Muscle layer of duodenum (tissue), 2 donors: ENCODE results near the gene KIF26B.

Experiments
- H3K27ac ChIP-seq: one replicate; pipeline ENCODE4 v1.7.0; 2013; ENCODE audit warnings: mild to moderate bottlenecking, low read length
- H3K27me3 ChIP-seq: one replicate; pipeline ENCODE4 v1.7.0; 2013; ENCODE audit warnings: low read depth, mild to moderate bottlenecking, control low read depth, low read length
- H3K36me3 ChIP-seq, 2 donors: one replicate each; pipeline ENCODE4 v1.7.0; 2013; ENCODE audit warnings: low read length in 2 of 2, control low read depth in 1 of 2, mild to moderate bottlenecking in 1 of 2; ENCODE audit not compliant: insufficient read depth in 2 of 2, control insufficient read depth in 1 of 2
- H3K4me1 ChIP-seq, 2 donors: one replicate each; pipeline ENCODE4 v1.7.0; 2013; ENCODE audit warnings: low read length in 2 of 2, mild to moderate bottlenecking in 2 of 2, control low read depth in 1 of 2, moderate library complexity in 1 of 2; ENCODE audit not compliant: insufficient read depth in 2 of 2, control insufficient read depth in 1 of 2
- H3K4me3 ChIP-seq, 2 donors: one replicate each; pipeline ENCODE4 v1.7.0; 2013; ENCODE audit warnings: low read length in 2 of 2, low read depth in 1 of 2, mild to moderate bottlenecking in 1 of 2
- H3K9me3 ChIP-seq, 2 donors: one replicate each; pipeline ENCODE4 v1.7.0; 2013; ENCODE audit warnings: low read length in 2 of 2, control low read depth in 1 of 2, mild to moderate bottlenecking in 1 of 2; ENCODE audit not compliant: control insufficient read depth in 1 of 2
- donor health status: healthy.

The KIF26B gene

GRCh38 chr1:245198748-245199516, 44.1 kb downstream of the KIF26B start:
- H3K4me3 ChIP-seq = no peak overlapping the region
- no peak overlapping the region for H3K27ac ChIP-seq
- H3K36me3 ChIP-seq = no peaks in the 10 kb centered on the region
- no peaks in the 10 kb centered on the region for H3K9me3 ChIP-seq
- no peaks in the 10 kb centered on the region for H3K27me3 ChIP-seq
- H3K4me1 ChIP-seq = no peaks in the 10 kb centered on the region

GRCh38 chr1:245200146-245200545, 45.4 kb downstream of the KIF26B start:
- Histone ChIP-seq H3K27ac (no peak overlapping the region), H3K9me3 (peaks cover 0 to 3% of the 10 kb centered on the region in 2 donors), H3K36me3 (no peaks in the 10 kb centered on the region), H3K4me3 (no peak overlapping the region), H3K27me3 (no peaks in the 10 kb centered on the region), H3K4me1 (no peaks in the 10 kb centered on the region)

DNA sequence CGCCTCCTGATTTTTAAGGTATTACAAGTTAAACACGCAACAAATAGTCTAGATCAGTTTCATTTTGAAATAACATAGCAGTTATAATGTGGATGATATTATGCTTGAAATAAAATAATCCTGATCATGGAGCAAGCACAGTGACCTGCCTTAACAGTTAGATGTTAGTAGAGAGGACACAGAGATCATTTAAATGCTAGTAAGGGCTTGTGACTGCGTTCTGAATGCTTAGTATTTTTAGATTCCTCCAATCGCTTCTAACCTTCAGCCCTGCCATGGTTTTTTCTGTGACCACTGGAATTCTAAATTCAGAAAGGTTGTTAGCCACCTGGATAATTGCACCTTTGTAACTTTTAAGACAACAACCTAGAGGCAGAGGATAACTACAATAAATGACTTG, 46.4 kb downstream of the KIF26B start:
- Histone ChIP-seq H3K36me3 (no peaks in the 10 kb centered on the region), H3K27me3 (no peaks in the 10 kb centered on the region), H3K4me3 (no peak overlapping the region), H3K27ac (no peak overlapping the region), H3K9me3 (peaks cover 2 to 8% of the 10 kb centered on the region in 2 donors), H3K4me1 (no peaks in the 10 kb centered on the region)

GRCh38 chr1:245201827-245202226, 47.0 kb downstream of the KIF26B start:
- Histone ChIP-seq H3K9me3 (peaks cover 6 to 13% of the 10 kb centered on the region in 2 donors), H3K27me3 (no peaks in the 10 kb centered on the region)

DNA sequence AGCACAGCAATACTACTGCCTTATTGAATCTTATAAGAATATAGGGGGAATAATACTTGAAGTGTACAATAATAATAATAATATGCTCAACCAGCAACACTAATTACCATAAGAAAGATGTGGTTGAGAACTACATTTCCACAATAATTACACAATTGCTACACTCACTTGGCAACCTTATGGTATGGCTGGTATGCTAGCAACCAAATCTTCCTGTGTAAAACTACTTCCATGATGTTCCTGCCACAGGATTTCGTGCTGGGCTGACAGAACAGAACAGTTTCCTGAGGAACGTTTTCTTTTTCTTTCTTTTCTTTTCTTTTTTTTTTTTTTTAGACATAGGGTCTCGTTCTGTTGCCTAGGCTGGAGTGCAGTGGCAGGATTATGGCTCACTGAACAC, 50.6 kb downstream of the KIF26B start:
- no peak overlapping the region for H3K4me3 ChIP-seq
- H3K27ac ChIP-seq = no peak overlapping the region
- no peaks in the 10 kb centered on the region for H3K36me3 ChIP-seq
- no peaks in the 10 kb centered on the region for H3K27me3 ChIP-seq
- H3K9me3 ChIP-seq = peaks cover 20 to 32% of the 10 kb centered on the region in 2 donors
- H3K4me1 ChIP-seq = no peaks in the 10 kb centered on the region

More at GRCh38 chr1:245201827-245202226, 47.0 kb downstream of the KIF26B start:
- H3K27ac ChIP-seq = no peak overlapping the region
- H3K4me3 ChIP-seq = no peak overlapping the region
- H3K36me3 ChIP-seq = no peaks in the 10 kb centered on the region
- no peaks in the 10 kb centered on the region for H3K4me1 ChIP-seq

GRCh38 chr1:245205864-245206263, 51.1 kb downstream of the KIF26B start:
- Histone ChIP-seq H3K4me3 (no peak overlapping the region), H3K4me1 (no peaks in the 10 kb centered on the region), H3K36me3 (no peaks in the 10 kb centered on the region), H3K27ac (no peak overlapping the region), H3K9me3 (peaks cover 20 to 32% of the 10 kb centered on the region in 2 donors), H3K27me3 (no peaks in the 10 kb centered on the region)

- peaks cover 20 to 32% of the 10 kb centered on the region in 2 donors for H3K9me3 ChIP-seq
- no peak overlapping the region for H3K4me3 ChIP-seq
- no peaks in the 10 kb centered on the region for H3K27me3 ChIP-seq
- no peaks in the 10 kb centered on the region for H3K36me3 ChIP-seq
- H3K27ac ChIP-seq = no peak overlapping the region
- no peaks in the 10 kb centered on the region for H3K4me1 ChIP-seq
These were observed 52.4 kb downstream of the KIF26B start for GRCh38 chr1:245207056-245207638.

GRCh38 chr1:245207801-245208200, 53.0 kb downstream of the KIF26B start:
- Histone ChIP-seq H3K27ac (no peak overlapping the region), H3K4me1 (no peaks in the 10 kb centered on the region), H3K36me3 (no peaks in the 10 kb centered on the region), H3K27me3 (no peaks in the 10 kb centered on the region), H3K4me3 (no peak overlapping the region), H3K9me3 (peaks cover 20 to 32% of the 10 kb centered on the region in 2 donors)

DNA sequence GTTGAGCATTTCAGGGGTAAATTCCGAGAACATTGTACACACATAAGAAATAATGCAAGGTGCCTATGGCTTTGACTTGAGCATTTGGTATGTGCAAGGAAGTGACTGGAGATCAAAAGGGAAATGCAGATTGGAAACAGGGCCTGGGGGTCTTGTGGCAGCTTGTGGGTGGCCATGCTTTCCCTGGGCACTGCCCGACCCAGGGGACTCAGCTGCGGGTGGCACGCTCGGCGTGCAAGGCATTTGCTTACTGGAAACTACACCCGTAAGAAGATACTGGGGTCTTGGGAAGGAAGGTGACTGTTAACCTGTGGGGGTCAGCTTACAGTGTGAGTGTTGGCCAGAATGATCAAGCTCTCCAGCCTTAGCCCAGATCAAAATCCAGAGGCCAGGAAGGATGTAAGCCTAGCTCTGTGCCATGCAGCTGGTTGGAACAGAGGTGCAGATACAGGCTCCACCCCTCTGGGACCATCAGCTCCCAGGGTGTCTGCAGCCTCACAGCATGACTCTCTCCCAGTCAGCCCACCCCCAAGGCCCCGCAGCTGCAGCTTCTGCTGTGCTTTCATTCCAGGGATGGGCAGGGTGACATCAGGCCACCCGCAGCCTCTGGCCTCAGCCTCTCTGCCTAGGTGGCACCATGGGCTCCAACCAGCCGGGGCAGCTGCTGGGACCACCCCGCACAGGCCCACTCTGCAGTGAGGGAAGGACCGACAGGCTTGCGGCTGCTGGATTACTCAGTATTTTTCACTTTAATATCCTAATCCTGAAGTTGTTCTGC, 55.1 kb downstream of the KIF26B start:
- H3K9me3 ChIP-seq = peaks cover 20 to 31% of the 10 kb centered on the region in 2 donors
- no peaks in the 10 kb centered on the region for H3K36me3 ChIP-seq
- H3K27ac ChIP-seq = no peak overlapping the region
- no peaks in the 10 kb centered on the region for H3K4me1 ChIP-seq
- H3K4me3 ChIP-seq = no peak overlapping the region
- H3K27me3 ChIP-seq = no peaks in the 10 kb centered on the region

DNA sequence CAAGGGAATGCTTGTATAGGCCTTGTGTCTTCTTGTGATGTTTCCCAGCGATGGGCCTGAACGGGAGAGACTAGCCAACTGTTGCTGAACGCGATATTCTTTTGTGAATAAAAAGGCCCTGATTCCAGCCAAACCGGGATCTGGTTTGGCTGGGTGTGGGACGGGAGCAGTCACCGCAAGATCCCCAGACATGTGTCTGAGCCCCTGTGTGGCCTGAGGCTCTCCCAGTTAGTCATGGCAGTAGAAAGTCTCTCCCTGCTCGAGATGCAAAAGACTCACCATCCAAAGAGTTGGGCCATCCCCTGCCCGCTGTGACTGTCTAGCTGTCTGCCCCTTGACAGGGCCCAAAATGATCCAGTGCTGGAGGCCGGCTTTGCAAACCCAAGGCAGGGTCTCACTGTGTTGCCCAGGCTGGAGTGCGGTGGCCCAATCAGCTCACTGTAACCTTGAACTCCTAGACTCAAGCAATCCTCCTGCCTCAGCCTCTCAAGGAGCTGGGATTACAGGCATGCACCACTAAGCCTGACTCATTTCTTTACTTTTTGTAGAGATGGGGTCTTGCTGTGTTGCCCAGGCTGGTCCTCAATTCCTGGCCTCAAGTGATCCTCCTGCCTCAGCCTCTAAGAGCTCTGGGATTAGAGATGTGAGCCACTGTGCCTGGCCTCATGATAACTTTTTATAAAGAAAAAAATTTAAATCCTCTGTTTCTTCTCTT, 56.4 kb downstream of the KIF26B start:
- Histone ChIP-seq H3K4me1 (no peaks in the 10 kb centered on the region), H3K4me3 (no peak overlapping the region), H3K9me3 (peaks cover 18 to 24% of the 10 kb centered on the region in 2 donors), H3K27ac (no peak overlapping the region), H3K27me3 (no peaks in the 10 kb centered on the region), H3K36me3 (no peaks in the 10 kb centered on the region)

- Histone ChIP-seq H3K36me3 (no peaks in the 10 kb centered on the region), H3K4me1 (peaks cover 0 to 2% of the 10 kb centered on the region in 2 donors), H3K9me3 (peaks cover 15 to 19% of the 10 kb centered on the region in 2 donors), H3K27me3 (no peaks in the 10 kb centered on the region), H3K4me3 (no peak overlapping the region), H3K27ac (no peak overlapping the region)
These were observed 57.0 kb downstream of the KIF26B start for GRCh38 chr1:245211761-245212160.
